NCI-H2196 (cell line): ENCODE measurements around the gene TIMM44.
A peak's percentile ranks its signal among the peaks of the same experiment; 100 is the strongest.

Experiments
- DNase-seq: peaks from one replicate; lab custom pipeline; 2025; ENCODE audit not compliant: unreplicated experiment; lab: John Stamatoyannopoulos, UW

TIMM44 gene

DNA sequence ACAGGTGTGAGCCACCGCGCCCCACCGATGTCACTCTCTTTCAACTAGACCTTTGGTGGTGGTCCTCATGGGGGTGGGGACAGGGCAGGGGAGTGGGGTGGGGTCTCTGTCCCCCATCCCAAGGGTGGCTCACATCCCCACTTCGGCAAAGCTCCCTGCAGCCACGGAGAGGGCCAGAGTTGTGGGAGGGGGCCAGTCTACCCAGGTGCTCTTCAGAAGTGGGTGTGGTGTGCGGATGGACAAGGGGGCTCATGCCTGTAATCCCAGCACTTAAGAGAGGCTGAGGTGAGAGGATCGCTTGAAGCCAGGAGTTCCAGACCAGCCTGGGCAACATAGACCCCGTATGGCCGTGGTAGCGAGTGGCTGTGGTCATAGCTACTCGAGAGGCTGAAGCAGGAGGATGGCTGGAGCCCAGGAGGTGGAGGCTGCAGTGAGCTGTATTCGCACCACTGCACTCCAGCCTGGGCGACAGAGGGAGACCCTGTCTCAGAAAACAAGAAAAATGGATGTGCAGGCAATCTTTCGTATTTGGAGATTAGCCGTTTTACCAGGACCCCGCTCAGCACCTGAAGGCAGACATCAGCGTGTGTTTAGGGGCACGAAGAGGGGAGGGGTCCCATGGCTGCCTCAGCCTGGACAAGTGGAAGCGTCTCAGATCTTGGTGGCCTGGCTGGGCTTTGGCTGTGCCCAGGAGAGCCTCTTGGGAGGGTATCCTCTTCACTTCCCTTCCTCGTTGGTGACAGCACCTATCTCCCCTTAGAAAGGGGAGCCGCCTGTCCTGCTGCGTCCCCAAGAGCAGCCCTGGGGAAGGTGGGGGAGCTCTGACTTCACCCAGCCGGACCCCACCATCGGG is 28.0 kb downstream of the TIMM44 start:
- no peak for DNase-seq

- no peak for DNase-seq
Observed at GRCh38 chr19:7914598-7915045, 28.8 kb downstream of the TIMM44 start, which contains the start of gene TGFBR3L. Gene TGFBR3L, plus strand, starts transcription at chr19:7914830.

DNA sequence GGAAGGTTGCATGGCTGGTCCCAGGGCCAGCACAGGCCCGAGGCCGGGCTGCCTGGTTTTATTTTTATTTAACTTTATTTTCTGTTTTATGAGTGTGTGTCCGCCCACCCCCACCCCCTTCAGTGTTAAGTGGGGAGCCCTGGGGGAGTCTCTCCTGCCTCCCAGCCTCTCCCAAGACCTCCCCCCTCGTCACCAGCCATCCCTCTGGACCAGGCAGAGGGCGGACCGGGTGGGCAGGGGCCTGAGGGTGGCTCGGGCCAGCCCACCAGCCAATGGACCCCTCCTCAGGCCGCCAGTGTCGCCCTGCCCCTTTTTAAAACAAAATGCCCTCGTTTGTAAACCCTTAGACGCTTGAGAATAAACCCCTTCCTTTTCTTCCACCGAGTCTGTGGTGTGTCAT is 29.4 kb downstream of the TIMM44 start:
- DNase-seq, result no peak

DNA sequence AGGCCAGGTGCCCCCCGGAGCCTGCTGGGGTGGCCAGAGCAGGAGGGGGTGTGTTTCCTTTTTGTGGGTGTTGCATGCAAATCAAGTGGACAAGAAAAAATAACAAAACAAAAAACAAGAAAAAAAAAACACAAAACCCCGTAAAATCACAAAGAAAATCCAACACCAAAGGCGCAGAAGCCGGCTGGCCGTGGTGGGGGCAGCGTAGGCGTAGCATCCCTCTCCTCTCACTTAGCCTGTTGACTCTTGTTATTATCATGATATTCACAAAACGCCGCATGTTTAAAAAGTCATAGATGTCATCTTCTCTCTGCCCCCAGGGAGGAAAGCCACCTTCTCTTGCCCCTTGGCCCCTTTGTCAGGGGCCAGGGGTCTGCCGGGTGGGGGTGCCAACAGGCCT is 29.8 kb downstream of the TIMM44 start:
- DNase-seq, result no peak

- no peak for DNase-seq
Observed at GRCh38 chr19:7912697-7913564, 30.5 kb downstream of the TIMM44 start.

DNA sequence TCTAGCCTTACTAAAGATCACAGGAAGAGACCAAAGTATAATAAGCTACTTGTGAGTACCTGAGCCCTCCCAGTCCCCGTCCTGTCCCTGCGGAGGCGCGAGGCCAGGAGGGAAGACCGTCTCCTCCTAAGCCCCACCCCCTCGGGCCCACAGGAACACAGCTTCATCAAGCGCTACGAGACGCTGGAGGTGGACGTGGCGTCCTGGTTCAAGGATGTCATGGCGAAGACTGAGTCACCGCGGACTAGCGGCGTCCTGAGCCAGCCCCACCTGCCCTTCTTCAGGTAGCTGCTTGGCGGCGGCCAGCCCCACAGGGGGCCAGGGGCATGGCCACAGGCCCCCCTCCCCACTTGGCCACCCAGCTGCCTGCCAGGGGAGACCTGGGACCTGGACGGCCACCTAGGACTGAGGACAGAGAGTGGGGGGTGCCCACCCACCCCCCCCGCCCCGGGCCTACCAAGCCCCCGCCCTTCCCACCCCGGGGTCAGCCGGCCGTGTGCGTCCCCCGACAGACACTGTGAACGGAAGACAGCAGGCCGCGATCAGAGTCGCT is 31.2 kb downstream of the TIMM44 start:
- DNase-seq, result no peak

DNA sequence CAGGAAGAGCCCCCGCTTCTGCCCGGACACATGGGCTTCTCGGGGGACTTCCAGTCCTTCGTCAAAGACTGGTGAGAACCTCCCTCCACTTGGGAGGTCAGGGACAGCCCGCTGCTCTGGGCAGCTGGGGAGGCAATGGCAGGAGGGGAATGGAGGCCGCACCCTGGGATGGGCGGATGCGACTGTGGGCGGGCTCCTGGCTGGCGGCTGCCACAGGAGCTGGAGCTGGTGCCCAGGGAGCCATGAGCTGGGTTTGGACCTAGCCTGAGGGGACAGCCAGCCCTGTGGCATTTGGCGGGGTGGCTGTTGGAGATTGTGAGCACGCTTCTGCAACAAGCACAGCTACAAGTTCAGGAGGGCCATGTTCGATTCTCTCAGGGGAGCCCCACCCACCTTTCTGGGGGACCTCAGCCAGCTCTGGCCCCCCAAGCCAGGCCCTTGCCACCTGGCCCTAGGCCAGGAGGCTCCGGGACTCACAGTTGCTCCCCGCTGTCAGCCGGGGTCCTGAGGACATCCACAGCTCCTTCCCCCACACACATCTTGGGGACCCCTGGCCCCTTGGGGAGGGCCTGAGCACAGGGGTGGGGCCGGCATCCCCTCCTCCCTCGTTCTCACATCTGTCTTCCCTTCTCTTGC is 31.8 kb downstream of the TIMM44 start:
- DNase-seq, result no peak

DNA sequence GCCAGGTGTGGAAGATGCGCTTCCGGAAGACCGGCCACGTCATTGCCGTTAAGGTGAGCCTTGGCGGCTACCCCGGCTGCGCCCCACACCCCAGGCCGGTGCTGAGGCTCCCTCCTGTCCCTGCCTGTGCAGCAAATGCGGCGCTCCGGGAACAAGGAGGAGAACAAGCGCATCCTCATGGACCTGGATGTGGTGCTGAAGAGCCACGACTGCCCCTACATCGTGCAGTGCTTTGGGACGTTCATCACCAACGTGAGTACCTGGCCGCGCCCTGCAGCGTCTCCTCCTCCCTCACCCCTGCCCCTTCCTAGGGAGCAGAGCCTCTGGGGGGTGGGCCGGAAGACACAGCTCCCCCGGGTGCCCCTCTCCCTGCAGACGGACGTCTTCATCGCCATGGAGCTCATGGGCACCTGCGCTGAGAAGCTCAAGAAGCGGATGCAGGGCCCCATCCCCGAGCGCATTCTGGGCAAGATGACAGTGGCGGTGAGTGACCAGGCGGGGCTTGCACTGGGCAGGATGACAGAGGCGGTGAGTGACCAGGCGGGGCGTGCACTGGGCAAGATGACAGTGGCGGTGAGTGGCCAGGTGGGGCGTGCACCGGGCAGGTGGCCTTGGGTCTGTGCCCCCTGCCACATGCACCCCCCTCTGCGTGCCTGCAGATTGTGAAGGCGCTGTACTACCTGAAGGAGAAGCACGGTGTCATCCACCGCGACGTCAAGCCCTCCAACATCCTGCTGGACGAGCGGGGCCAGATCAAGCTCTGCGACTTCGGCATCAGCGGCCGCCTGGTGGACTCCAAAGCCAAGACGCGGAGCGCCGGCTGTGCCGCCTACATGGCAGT is 32.9 kb downstream of the TIMM44 start:
- no peak for DNase-seq

GRCh38 chr19:7909471-7910067 is 33.9 kb downstream of the TIMM44 start:
- DNase-seq, result no peak

- DNase-seq, result no peak
Observed at GRCh38 chr19:7908742-7909461, 34.6 kb downstream of the TIMM44 start.

GRCh38 chr19:7908078-7908699 is 35.3 kb downstream of the TIMM44 start:
- no peak for DNase-seq

- no peak for DNase-seq
Observed at GRCh38 chr19:7907544-7907943, 35.9 kb downstream of the TIMM44 start.

DNA sequence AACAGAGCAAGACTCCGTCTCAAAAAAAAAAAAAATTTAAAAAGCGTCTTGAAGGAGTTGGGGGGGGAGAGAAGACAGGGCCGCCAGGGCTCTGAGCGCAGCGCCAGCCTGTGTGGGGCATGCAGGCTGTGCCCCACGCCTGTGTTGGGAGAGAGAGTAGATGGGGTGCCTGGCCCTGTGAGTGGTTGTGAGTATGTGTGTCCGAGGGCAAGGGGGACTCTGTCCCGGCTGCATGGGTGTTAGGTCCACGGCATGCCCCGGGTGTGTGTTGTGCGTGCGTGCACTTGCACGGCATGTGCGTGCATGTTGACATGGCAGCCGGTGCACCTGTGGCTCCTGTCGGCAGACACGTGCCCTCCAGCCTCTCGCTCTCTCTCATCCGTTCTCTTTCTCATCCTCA is 36.3 kb downstream of the TIMM44 start:
- DNase-seq, result no peak

GRCh38 chr19:7905859-7906258 is 37.6 kb downstream of the TIMM44 start:
- DNase-seq, result no peak

DNA sequence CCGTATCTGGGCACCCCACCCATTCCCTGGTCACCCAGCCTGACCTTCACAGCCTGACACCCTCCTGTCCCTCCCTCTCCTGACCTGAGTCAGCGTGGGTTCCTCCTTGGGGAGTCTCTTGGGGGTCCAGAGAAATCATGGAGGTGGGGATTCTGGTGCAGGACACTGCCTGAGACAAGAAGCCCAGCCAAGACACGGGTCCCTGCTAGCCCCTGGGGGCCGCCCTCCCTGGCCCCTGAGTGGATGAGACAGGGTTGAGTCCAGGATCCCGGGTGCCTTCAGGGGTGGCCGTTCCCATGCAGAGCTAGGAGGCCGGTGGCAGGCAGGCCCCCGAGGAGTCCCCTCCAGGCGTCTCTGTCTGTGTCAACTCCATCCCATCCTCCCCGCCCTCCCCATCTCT is 38.2 kb downstream of the TIMM44 start:
- no peak for DNase-seq

GRCh38 chr19:7904074-7905020 is 39.1 kb downstream of the TIMM44 start:
- peak; percentile 73 for DNase-seq

GRCh38 chr19:7903244-7904073 is 40.0 kb downstream of the TIMM44 start, which contains the start of gene MAP2K7:
Gene MAP2K7, plus strand, starts transcription at chr19:7903877. Its CDS starts 68 bp downstream, at chr19:7903945.
- peak; percentile 100 for DNase-seq
